Endothelial cell (in vitro differentiated cells): ENCODE results near the gene ARID4A. TPM values are rescaled to one million over a fixed set of nuclear protein-coding genes. Genes with fewer than 3 reads are reported as not detected.

Experiments used
- DNase-seq: peaks from one replicate; pipeline ENCODE4 v3.0.0; 2021; ENCODE audit warnings: low spot score
- H3K27ac Mint-ChIP-seq: one replicate; pipeline ENCODE4 v1.8.0; 2021; ENCODE audit warnings: mixed read lengths, inconsistent platforms; ENCODE audit not compliant: unreplicated experiment
- H3K27me3 Mint-ChIP-seq: one replicate; pipeline ENCODE4 v1.8.0; 2021; ENCODE audit warnings: mild to moderate bottlenecking, moderate library complexity, mixed read lengths, inconsistent platforms; ENCODE audit not compliant: unreplicated experiment
- H3K36me3 Mint-ChIP-seq: one replicate; pipeline ENCODE4 v1.8.0; 2021; ENCODE audit warnings: mild to moderate bottlenecking, low read depth, mixed read lengths, inconsistent platforms; ENCODE audit not compliant: unreplicated experiment
- H3K4me1 Mint-ChIP-seq: one replicate; pipeline ENCODE4 v1.8.0; 2021; ENCODE audit warnings: mild to moderate bottlenecking, mixed read lengths, inconsistent platforms; ENCODE audit not compliant: unreplicated experiment
- H3K4me3 Mint-ChIP-seq: one replicate; pipeline ENCODE4 v1.8.0; 2021; ENCODE audit warnings: mild to moderate bottlenecking, mixed read lengths, inconsistent platforms; ENCODE audit not compliant: unreplicated experiment
- H3K9me3 Mint-ChIP-seq: one replicate; pipeline ENCODE4 v1.8.0; 2021; ENCODE audit warnings: mixed read lengths, inconsistent platforms; ENCODE audit not compliant: unreplicated experiment
- CTCF ChIP-seq: fragments of 200-600 bp; sonication (generic); IDR thresholded peaks from one replicate; pipeline ENCODE4 v1.5.0; 2021; ENCODE audit warnings: antibody characterized with exemption; ENCODE audit not compliant: unreplicated experiment
- total RNA-seq: library from RNA; stranded (reverse); fragmentation: NEBNext Ultra II Directional; extraction: Animal tissue kit (Norgen Biotek cat#: 25700); gene quantifications from one replicate; pipeline ENCODE4 v1.2.1, GENCODE V29; 2021; ENCODE audit not compliant: unreplicated experiment

Gene ARID4A
- total RNA-seq, 1 donor from 2014 or later: 45.4 TPM

GRCh38 chr14:58285132-58285531, 13.2 kb upstream of the ARID4A start:
- Mint-ChIP-seq H3K27me3 (peaks cover 2% of the 10 kb centered on the region), H3K4me1 (peaks cover 20% of the 10 kb centered on the region)

DNA sequence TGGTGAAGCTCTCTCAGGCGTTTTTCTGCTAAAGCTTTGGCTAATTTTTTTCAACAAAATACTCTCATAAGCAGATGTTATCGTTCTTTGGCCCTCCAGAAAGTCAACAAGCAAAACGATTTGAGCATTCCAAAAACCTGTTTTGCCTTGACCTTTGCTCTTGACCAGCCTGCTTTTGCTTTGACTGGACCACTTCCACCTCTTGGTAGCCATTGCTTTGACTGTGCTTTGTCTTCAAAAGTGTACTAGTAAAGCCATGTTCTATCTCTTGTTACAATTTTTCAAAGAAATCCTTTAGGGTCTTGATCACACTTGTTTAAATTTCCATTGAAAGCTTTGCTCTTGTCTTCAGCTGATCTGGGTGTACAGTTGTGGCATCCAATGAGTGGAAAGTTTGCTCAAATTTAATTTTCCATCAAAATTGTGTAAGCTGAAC, 10.7 kb upstream of the ARID4A start:
- TF ChIP-seq CTCF: no peak
- peak overlapping the region; percentile 33 for H3K4me3 Mint-ChIP-seq
- peaks cover 2% of the 10 kb centered on the region for H3K27me3 Mint-ChIP-seq
- no peak for DNase-seq
- H3K4me1 Mint-ChIP-seq: peaks cover 3% of the 10 kb centered on the region
- no peaks in the 10 kb centered on the region for H3K9me3 Mint-ChIP-seq
- peak overlapping the region; percentile 8 for H3K27ac Mint-ChIP-seq
- H3K36me3 Mint-ChIP-seq: peaks cover 34% of the 10 kb centered on the region

More at GRCh38 chr14:58285132-58285531, 13.2 kb upstream of the ARID4A start:
- Mint-ChIP-seq H3K4me3 (peak overlapping the region; percentile 3), H3K9me3 (no peaks in the 10 kb centered on the region), H3K27ac (no peak overlapping the region), H3K36me3 (peaks cover 29% of the 10 kb centered on the region)
- no peak for TF ChIP-seq CTCF
- DNase-seq: no peak

- no peak for DNase-seq
- peak overlapping the region; percentile 33 for H3K4me3 Mint-ChIP-seq
- no peak for TF ChIP-seq CTCF
- H3K9me3 Mint-ChIP-seq: no peaks in the 10 kb centered on the region
- peaks cover 2% of the 10 kb centered on the region for H3K27me3 Mint-ChIP-seq
- H3K4me1 Mint-ChIP-seq: peaks cover 3% of the 10 kb centered on the region
- H3K27ac Mint-ChIP-seq: no peak overlapping the region
- peaks cover 34% of the 10 kb centered on the region for H3K36me3 Mint-ChIP-seq
Observed at GRCh38 chr14:58288106-58288792, 10.1 kb upstream of the ARID4A start.

DNA sequence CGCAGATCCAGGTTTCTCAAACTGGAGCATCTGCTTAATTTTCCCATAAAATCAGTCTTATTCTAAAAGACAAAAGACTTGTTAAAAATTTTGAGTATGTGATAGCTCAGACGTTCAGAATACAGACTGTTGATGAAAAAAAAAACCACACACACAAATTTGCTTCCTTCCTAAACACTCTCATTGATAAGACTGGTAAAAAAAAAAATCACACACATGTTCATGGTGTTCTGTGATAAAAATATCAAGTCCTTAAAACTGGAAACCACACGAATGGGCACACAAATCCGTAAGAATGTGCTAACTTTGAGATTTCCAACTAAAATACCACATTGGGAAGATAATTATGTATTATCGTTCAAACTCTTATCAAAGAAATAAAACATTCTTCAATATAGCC, 6.7 kb upstream of the ARID4A start:
- Mint-ChIP-seq H3K9me3 (no peaks in the 10 kb centered on the region), H3K4me1 (peaks cover 8% of the 10 kb centered on the region), H3K36me3 (peaks cover 39% of the 10 kb centered on the region), H3K27ac (no peak overlapping the region), H3K27me3 (peaks cover 2% of the 10 kb centered on the region), H3K4me3 (no peak overlapping the region)
- TF ChIP-seq CTCF: no peak
- DNase-seq: no peak

DNA sequence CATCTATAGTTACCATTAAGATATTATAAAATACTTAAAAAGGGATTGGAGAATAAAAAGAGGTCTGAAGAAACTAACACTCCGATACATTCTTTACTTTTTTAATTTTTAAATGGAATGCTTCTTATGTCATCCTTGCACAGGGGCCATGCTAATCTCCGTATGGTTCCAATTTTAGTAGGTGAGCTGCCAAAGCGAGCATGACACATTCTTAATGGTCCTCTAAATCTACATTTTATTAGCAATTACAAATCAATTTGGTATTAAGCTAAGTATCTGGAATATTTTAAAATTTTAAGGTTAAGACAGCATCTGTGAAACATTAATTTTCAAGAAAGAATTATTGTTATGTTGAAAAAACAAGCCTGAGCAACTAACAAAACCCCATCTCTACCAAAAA, 6.2 kb upstream of the ARID4A start:
- TF ChIP-seq CTCF: no peak
- Mint-ChIP-seq H3K4me1 (peaks cover 12% of the 10 kb centered on the region), H3K27ac (no peak overlapping the region), H3K9me3 (no peaks in the 10 kb centered on the region), H3K36me3 (peaks cover 39% of the 10 kb centered on the region), H3K4me3 (no peak overlapping the region), H3K27me3 (peaks cover 2% of the 10 kb centered on the region)
- DNase-seq: no peak
